Measurements from ENCODE around the gene BEGAIN.

BEGAIN gene

DNA sequence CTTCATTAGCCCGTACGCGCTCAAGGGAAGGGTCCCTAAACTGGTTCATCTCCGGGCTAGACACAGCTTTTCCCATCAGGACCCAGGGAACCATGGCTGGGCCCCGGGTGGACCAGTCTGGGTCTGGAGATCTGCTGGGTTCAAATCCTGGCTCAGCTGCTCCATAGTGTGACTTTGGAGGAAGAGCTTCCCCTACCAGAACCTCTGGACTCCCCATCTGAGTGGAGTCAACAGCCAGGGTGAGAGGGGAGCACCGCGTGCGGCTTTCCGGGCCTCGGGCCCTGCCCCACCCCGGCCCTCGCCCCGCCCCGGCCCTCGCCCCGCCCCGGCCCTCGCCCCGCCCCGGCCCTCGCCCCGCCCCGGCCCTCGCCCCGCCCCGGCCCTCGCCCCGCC, 41.2 kb downstream of the BEGAIN start:
- peak; percentile 21 for DNase-seq

DNA sequence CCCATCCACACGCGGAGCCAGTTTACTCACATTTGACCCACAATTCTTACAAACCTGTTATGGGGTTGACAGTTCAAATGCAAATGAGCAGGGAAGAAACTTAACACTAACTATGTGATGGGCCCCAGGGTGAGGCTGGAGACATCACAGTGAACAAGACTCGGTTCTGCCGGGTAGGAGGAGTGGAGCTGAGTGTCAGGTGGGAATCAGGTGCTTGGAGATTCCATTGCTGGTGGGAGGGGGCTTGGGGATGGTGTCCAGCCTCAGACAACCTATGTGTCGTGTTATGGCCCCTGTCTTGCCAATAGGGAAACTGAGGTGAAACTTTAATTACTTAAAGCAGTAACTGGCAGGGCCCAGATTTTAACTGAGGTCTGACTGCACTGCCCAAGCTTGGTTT, 41.9 kb downstream of the BEGAIN start:
- no peak for DNase-seq

DNA sequence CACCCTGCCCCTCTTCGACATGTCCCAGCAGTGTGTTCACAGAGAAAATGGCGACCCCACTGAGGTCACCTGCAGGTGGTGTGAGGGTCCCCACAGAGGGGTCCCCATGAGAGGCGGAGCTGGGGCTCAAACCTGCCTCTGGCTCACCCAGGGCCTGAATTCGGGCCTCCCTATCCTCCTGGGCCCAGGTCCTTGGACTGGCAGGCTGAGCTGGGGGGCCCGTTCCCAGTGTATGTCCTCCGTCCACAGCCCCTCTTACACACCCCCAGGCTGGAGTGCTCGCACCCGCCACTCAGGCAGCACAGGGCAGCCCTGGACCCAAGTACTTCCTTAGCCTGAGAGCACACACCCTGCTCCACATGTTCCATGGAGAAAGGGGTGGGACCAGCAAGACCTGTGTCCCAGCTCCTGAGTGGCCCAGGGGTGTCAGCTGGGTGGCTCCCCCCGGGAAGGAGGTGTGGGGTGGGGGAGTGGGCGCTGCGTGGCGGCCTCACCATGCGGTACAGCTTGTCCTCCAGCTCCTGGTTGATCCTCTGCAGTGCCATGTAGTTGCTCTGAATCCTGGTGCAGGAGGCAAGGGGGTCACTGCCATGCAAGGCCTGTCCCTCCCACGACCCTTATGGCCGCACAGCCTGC, 42.6 kb downstream of the BEGAIN start:
- DNase-seq, result no peak

DNA sequence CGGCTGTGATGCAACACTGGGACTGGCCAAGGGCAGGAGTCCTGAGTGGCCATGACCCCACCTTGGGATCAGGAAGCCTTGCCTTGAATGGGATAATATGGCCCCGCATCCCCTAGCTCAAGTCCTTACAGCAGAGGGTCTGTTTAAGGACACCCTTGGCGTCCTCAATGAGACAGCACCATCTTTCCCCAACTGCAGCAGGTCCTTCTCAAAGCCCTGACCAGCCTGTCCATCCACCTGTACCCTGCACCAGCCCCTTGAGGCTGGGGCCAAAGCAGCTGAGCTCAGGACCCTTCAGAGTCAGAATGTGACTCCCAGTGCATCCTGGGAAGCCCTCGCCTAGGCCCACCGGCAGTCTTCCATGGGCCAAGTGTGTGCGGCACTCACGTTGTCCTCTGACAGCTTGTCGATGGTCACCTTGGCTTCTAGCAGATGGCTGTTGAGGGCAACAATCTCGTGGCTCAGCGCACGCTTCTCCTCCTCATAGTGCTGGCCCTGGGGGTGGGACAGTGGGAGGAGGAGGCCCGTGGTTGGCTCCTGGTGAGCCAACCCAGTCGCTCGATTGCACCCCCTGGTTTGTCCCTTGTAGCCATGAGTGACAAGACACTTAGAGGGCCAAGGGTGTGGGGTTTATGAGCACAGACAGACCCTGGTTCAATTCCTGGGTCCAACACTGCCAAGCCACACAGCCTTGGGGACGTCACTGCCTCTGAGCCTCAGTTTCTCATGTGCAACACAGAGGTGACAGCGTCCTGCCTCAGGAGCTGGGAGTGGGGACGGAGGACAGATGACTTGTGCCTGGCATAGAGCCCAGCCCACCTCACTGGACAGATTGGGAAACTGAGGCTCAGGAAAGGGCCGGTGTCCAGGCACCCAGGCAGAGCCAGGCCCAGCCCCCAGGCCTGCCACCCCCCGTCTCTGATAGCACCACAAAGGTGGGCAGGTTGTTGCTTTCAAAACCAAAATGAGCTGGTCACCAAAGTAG, 43.5 kb downstream of the BEGAIN start:
- DNase-seq, result no peak

DNA sequence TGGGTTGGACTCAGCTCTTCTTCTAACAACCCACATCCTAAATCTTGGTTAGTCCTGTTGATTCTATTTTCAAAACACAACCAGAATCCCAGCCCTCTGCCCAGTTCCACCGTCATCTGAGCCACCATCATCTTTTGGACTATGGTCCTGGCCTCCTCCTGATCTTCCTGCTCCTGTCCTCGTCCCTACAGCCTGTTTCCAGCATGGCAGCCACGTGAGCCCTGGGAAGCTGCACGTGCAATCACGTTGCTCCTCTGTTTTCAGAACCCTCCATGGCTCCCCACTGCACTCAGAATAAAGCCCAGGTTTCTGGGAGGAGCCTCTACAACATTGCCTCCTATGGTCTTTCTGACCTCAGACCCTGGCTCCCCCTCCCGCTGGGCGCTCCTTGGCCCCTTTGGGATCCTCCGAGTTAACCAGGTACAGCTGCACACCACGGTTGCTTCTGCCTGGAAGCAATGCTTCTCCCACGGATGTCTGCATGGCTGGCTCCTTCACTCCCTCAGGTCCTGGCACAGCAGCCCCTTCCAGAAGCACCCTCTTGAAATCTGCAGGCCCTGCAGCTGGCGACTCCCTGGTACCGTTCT, 44.5 kb downstream of the BEGAIN start:
- no peak for DNase-seq

DNA sequence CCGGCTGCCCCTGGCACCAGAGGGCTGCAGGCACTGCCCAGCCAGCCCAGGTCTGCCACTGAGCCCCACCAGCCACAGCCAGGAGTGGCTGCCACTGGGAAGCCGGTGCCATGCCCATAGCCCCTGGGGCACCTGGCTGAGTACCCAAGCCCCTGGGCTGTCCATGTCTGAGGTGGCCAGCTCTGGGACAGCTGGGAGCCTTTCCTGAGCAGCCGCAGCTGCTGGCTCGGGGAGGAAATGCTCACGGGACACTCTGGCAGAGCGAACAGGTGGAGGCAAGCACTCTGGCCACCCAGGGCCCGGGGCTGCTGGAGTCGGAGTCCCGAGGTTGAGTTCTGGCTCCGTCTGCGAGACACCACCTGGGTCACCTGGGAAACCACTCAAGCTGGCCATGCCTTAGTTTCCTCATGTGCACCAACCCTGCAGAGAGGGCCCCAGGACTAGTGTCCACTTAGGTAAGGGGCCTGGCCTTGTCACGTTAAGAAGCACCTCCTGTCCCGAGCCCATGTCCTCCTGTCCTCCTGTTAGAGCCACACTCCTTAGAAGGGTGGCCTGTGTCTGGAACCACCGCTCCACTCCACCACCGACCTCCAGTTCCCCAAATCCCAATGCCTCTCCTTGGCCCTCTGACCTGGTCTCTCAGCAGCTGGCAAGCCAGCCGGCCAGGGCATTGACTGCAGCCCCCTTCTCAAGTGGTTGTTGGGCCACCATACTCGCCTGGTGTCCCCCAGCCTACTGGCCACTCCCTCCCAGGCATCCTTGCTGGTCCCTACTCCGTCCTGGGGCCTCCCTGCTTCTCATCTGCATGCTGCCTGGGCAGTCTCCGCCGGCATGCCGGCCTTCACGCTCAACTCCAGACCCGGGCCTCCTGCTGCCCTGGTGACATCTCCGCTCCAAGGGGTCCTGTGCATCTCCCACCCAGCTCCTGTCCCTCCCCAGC, 45.3 kb downstream of the BEGAIN start:
- no peak for DNase-seq

DNA sequence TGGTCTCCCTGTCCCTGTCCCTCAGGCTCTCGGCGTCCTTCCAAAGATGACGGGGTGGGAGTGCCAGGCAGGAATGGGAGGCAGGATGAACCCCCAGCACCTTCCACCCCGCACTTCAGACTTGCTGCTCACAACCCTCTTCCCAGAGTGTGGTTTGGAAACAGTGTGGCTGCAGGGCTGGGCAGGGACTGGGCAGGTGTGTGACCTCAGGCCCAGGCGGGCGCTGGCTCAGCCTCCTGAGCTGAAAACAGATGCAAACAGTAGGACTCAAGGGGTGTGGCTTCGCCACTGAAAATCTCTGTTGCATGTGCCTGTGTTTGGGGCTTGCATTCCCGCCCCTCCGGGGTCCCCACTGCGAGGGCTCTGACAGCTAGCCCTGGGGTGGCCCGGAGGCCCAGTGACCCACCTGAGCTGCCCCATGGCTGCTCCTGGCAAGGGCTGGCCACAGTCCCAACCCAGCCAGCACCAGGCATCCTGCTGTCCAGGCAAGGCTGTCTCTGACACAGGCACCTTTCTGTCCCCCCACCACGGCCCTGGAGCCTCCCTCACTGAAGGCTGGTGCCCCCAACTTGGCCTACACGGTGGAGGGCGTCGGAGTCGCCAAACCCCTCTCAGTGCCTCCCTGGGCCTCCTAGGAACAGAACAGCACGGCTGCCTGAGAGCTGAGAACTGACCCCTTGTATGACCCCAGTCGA, 46.1 kb downstream of the BEGAIN start:
- no peak for DNase-seq

DNA sequence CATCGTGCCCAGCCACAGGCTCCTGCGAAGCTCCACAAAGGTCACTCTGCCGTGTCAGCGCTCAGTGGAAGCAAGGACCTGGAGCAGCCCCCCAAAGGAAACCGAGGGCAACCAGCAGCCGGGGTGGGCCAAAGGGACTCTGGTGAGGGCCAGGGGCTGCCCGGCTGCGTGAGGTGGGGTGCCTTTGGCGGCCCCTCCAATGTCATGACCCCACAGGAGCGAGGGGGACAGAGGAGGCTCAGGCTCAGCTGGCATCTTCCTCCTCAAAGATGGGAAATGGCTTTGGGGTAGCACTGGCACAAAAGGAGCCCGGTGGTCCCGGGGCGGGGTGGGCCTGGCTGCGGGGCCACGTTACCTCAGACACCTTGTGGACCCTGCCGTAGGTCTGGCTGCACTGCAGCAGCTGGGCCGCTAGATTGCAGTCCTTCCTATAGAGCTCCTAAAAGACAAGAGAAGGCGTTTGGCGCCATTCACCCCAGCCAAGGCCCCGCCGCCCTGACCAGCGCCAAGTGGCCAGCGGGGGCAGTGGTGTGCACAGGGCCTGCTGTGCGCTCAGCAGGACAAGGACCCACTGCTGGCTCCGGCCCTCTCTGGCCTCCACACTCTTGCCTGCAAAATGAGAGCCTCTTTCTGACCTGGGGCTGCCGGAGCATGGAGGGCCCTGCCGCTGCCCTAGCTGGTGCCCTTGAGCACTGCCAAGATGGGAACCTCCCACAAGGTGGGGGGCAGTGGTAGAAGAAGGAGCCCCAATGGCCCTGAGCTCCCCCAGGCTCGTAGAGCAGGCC, 46.9 kb downstream of the BEGAIN start:
- DNase-seq, result no peak

DNA sequence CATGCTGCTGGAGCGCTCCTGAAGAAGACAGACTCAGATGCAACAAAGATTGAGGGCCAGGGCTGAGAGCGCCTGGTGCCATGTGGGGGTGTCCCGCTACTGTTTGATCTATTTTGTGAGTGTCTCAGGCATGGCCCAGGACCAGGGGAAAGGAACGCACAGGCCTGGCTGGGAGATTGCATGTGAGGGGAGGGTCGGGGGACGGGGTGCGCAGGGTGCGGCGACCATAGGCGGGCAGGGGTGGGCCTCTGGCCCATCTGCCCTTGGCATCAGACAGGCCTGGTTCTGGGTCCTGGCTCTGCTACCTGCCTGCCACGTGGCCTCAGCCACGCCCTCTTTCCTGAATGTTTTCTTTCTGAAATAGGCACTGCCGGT, 47.5 kb downstream of the BEGAIN start:
- no peak for DNase-seq

DNA sequence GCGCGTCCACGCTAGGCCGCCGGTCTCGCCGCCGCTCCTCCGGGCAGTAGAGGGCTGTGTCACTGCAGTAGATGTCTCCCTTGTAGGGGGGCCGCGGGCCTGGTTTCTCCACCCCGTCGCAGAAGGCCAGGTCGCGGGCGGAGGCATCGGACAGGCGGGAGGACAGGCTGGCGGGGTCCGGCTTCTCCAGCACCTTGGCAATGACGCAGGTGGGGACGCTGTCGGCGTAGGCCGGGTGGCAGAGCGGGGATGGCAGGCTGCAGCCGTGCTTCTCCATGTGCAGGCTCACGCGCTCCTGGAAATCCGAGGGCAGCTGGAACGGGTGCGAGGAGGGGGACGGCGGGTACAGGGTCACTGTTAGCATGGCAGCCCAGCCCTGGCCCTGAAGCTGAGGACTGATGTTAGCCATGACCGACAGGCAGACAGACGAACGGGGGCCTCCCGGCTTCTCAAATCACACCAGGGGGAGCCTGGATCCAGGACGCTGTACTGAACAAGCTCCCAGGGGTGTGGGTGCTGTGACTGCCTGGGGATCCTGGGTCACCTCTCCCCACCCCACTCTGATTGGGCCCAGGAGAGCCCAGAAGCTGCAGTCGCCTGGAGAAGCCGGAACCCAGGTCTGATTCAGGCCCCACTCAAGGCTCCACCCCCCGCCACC, 48.1 kb downstream of the BEGAIN start:
- no peak for DNase-seq

DNA sequence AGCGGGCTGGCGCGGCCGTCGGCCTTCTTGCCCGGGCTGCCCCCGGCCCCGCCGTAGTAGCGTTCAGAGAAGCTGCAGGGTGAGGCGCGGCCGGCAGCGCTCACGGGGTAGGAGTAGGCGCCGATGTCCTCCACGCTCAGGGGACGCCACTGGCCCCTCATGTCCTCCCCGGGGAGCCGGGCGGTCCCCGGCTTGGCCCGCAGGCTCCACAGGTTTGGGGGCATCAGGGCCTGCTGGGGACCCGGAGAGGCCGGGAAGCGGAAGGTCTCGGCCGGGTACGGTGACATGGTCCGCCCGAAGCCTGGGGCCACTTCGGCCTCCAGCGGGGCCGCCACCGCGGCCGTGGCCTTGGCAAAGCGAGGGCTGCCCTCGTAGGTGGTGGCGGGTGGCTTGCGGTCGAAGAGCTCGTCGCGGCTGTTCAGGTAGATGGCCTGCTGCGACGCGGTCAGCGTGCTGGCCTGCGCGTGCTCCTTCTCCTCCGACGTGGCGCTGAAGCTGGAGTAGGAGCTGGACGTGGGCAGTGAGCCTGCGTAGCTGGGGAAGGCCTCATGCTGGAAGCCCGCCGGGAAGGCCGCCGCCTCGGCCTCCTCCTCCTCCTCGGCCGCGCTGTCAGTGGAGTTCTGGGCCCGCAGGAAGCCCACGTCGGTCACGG, 48.7 kb downstream of the BEGAIN start:
- no peak for DNase-seq

DNA sequence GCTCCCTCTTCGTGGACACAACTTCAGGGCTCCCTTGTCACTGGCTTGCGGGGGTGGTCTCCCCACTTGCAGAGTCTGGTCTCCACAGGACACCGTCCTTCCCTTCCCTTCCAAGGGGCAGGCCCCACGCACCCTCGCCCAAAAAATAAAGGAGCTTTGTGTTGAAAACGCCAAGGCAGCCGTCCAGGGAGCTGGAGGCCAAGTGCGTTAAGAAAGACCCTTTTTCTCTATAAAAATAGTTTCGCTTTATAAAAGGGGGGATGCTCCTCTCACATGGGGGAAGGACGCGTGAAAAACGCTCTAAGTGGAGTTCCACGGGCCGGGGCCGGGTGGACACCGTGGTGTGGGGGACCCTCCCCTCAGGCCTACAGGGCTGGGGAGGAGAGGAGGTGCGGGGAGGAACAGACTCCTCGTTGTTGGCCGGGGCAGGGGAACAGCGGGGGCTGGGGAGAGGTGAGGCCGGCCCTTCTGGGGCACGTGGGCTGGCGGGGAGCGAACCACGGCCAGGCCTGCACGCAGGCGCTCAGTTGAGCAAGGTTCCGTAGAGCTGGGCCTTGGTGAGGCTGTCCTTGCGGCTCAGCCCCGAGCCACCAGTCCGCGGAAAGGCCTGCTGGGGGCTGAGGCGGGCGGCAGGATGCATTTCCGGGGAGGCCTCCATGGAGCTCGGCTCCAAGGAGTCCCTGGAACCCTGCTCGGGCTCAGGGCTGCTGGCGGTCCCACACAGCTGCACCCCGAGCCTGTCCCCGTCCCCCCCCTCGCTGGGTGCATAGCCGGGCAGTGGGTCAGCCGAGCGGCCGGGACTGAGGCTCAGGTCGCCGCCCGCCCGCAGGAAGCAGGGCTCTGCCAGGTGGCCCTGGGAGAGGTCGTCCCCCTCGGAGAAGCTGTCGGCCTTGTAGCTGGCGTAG, 49.5 kb downstream of the BEGAIN start:
- no peak for DNase-seq

DNA sequence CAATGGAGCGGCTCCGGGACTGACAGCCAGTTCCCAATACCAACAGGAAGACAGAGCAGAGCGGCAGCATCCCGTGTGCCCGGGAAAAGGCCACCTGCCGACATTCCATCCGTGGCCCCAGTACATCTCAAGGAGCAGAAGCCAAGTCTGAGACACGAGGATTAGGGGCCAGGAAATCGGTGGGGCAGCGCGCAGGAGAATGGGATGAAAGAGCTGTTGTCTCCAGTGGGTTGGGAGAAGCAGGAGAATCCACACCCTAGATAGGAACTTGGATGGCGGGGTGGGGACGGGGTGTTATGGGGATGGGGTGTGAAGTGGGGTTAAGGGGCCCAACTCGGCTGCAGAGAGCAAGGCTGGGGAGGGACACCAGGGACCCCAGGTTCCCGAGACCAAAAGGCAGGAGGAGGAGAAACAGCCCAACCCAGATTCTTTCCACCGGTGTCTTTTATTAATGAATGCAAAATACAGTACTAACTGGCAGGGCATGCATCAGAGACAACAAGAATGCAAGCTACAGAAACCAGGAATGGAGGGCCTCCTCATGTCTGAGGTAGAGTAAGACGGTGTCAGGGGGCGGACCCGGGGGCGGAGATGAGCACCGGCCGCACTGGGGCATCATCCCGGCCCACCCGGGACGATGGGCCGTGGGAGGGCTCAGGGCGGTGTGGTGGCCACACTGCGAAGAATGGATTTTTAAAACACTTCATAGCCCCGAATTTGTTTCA, 50.3 kb downstream of the BEGAIN start:
- no peak for DNase-seq

DNA sequence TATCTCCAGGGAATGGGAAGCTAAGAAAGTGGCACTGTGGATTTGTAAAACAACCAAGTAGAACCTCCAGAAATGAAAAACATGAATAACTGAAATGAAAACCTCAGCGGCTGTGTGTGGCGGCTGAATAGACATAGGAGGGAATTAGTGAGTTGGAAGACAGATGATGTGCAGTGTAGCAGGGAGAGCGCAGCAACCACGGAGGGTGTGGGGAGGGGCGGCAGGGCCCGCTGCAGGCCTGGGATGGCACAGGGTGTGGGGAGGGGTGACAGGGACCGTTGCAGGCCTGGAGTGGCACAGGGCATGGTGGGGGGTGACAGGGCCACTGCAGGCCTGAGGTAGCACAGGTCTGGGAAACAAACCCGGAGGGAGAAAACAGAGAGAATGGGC, 51.1 kb downstream of the BEGAIN start:
- DNase-seq, result no peak

DNA sequence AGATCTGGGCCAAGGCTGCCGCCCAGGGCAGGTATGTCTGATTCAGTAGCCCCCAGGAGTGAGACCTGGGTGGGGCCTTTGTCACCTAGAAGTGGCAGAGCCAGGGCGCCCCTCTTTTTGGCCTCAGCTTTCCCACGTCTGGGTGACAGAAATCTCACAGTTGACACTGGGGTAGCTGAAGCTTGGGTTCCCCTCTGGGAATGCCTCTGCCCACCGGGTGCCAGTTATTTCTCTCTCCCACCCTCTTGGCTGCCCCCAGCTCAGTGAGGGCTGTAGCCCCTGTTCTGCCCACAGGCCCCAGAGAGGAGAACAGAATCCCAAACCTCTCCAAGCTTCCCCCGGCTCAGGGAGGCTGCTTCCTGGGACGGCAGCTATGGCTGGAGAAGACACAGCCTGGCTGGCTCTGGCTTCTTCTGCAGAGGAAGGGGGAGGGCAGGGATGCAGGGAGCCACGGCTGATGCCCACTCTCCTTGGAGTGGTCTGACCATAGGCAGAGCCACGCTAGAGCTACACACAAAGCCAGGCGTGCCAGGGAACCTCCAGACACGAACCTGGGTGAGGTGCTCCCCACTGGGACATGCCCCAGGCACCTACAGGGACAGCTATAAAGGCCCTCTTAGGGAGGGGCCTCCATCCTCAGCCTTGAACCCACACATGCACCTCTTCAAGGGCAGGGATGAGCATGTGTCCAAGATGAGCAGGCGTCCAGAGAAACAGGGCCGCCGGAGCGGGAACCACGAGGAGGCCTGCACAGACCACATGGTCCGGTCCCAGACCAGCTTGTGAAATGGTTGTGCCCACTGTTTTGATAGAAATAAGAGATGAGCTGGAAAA, 51.7 kb downstream of the BEGAIN start:
- DNase-seq, result no peak

DNA sequence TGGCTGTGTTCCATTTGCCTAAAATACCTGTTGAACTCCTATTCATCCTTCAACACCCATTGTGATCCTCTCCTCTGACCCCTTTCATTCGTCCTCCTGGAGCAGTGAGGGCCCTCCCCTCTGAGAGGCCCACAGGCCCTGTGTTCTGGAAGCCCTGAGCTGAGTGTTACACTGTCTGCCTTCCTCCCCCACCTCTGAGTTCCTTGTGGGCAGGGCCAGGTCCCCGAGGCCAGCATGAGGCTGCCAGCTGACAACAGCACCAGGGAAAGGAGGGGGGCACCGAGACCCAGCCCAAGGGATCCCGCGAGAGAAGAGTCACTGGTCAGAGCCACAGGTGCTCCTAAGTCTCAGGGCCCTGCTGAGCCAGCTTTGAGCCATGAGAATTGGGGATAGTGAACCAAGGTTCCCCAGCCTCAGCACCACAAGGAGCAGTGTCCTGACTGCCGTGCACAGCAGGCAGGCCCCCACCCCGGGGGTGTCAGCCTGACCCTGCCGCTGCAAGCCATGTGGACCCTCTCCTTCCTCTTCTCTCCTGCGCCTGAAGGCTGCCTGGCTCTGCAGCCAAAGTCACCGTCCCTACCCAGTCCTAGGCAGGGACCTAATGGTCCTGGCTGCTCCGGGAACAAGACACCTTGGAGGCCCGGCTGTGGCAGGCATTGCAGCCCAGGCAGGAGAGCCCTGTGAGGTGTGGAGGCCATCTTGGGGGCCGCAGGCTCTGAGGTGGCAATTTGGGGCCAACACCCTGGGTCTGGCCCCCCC, 52.5 kb downstream of the BEGAIN start:
- no peak for DNase-seq
